ENCODE data around the gene CARS1.

CARS1 gene

GRCh38 chr11:2976294-2977063 lies 80.7 kb downstream of the CARS1 start:
- Mint-ChIP-seq H3K27me3 (no peaks in the 10 kb centered on the region), H3K27ac (peak overlapping the region; percentile 71), H3K4me1 (ENCODE audit: low read depth) (peaks cover 54% of the 10 kb centered on the region), H3K36me3 (ENCODE audit: low read depth) (peaks cover 85% of the 10 kb centered on the region), H3K4me3 (no peak overlapping the region), H3K9me3 (no peaks in the 10 kb centered on the region)
- no peak for DNase-seq

GRCh38 chr11:2975594-2975993 lies 81.6 kb downstream of the CARS1 start:
- no peak for DNase-seq
- H3K27ac Mint-ChIP-seq, result peak overlapping the region; percentile 90
- H3K27me3 Mint-ChIP-seq, result no peaks in the 10 kb centered on the region
- no peak overlapping the region for H3K4me3 Mint-ChIP-seq
- H3K9me3 Mint-ChIP-seq, result no peaks in the 10 kb centered on the region
- H3K4me1 Mint-ChIP-seq (ENCODE audit: low read depth), result peaks cover 50% of the 10 kb centered on the region
- peaks cover 94% of the 10 kb centered on the region for H3K36me3 Mint-ChIP-seq (ENCODE audit: low read depth)

GRCh38 chr11:2974272-2974671 lies 83.0 kb downstream of the CARS1 start:
- Mint-ChIP-seq H3K36me3 (ENCODE audit: low read depth) (peaks cover 99% of the 10 kb centered on the region), H3K4me1 (ENCODE audit: low read depth) (peaks cover 45% of the 10 kb centered on the region), H3K27me3 (no peaks in the 10 kb centered on the region), H3K27ac (peak overlapping the region; percentile 90), H3K4me3 (no peak overlapping the region), H3K9me3 (no peaks in the 10 kb centered on the region)
- no peak for DNase-seq

- no peak for DNase-seq
- H3K4me1 Mint-ChIP-seq (ENCODE audit: low read depth), result peaks cover 25% of the 10 kb centered on the region
- no peak overlapping the region for H3K4me3 Mint-ChIP-seq
- peak overlapping the region; percentile 53 for H3K27ac Mint-ChIP-seq
- no peaks in the 10 kb centered on the region for H3K9me3 Mint-ChIP-seq
- peaks cover 99% of the 10 kb centered on the region for H3K36me3 Mint-ChIP-seq (ENCODE audit: low read depth)
- no peaks in the 10 kb centered on the region for H3K27me3 Mint-ChIP-seq
Observed at GRCh38 chr11:2968341-2968900, 88.8 kb downstream of the CARS1 start.

GRCh38 chr11:2964782-2965181 lies 92.4 kb downstream of the CARS1 start:
- H3K9me3 Mint-ChIP-seq, result no peaks in the 10 kb centered on the region

GRCh38 chr11:2963761-2964160 lies 93.5 kb downstream of the CARS1 start:
- H3K9me3 Mint-ChIP-seq, result no peaks in the 10 kb centered on the region
- DNase-seq, result no peak
- peaks cover 39% of the 10 kb centered on the region for H3K4me1 Mint-ChIP-seq (ENCODE audit: low read depth)
- no peak overlapping the region for H3K4me3 Mint-ChIP-seq
- H3K27me3 Mint-ChIP-seq, result no peaks in the 10 kb centered on the region
- peaks cover 99% of the 10 kb centered on the region for H3K36me3 Mint-ChIP-seq (ENCODE audit: low read depth)
- H3K27ac Mint-ChIP-seq, result peak overlapping the region; percentile 69

More at GRCh38 chr11:2964782-2965181, 92.4 kb downstream of the CARS1 start:
- peaks cover 39% of the 10 kb centered on the region for H3K4me1 Mint-ChIP-seq (ENCODE audit: low read depth)
- H3K27me3 Mint-ChIP-seq, result no peaks in the 10 kb centered on the region
- peaks cover 99% of the 10 kb centered on the region for H3K36me3 Mint-ChIP-seq (ENCODE audit: low read depth)
- H3K4me3 Mint-ChIP-seq, result no peak overlapping the region
- peak overlapping the region; percentile 5 for H3K27ac Mint-ChIP-seq
- no peak for DNase-seq

GRCh38 chr11:2963112-2963754 lies 94.0 kb downstream of the CARS1 start:
- Mint-ChIP-seq H3K4me1 (ENCODE audit: low read depth) (peaks cover 37% of the 10 kb centered on the region), H3K27me3 (no peaks in the 10 kb centered on the region), H3K27ac (peak overlapping the region; percentile 69), H3K4me3 (no peak overlapping the region), H3K36me3 (ENCODE audit: low read depth) (peaks cover 99% of the 10 kb centered on the region), H3K9me3 (no peaks in the 10 kb centered on the region)
- no peak for DNase-seq

- H3K9me3 Mint-ChIP-seq, result no peaks in the 10 kb centered on the region
- no peaks in the 10 kb centered on the region for H3K27me3 Mint-ChIP-seq
- H3K36me3 Mint-ChIP-seq (ENCODE audit: low read depth), result peaks cover 100% of the 10 kb centered on the region
- H3K27ac Mint-ChIP-seq, result peak overlapping the region; percentile 63
- no peak overlapping the region for H3K4me3 Mint-ChIP-seq
- peaks cover 25% of the 10 kb centered on the region for H3K4me1 Mint-ChIP-seq (ENCODE audit: low read depth)
- no peak for DNase-seq
Observed at GRCh38 chr11:2961080-2961479, 96.1 kb downstream of the CARS1 start.

GRCh38 chr11:2960139-2960538 lies 97.1 kb downstream of the CARS1 start:
- Mint-ChIP-seq H3K27ac (no peak overlapping the region), H3K4me1 (ENCODE audit: low read depth) (peaks cover 29% of the 10 kb centered on the region), H3K36me3 (ENCODE audit: low read depth) (peaks cover 100% of the 10 kb centered on the region), H3K4me3 (no peak overlapping the region), H3K9me3 (no peaks in the 10 kb centered on the region), H3K27me3 (no peaks in the 10 kb centered on the region)
- no peak for DNase-seq

GRCh38 chr11:2958251-2958650 lies 99.0 kb downstream of the CARS1 start:
- Mint-ChIP-seq H3K4me3 (no peak overlapping the region), H3K9me3 (no peaks in the 10 kb centered on the region), H3K36me3 (ENCODE audit: low read depth) (peaks cover 100% of the 10 kb centered on the region), H3K4me1 (ENCODE audit: low read depth) (peaks cover 30% of the 10 kb centered on the region), H3K27ac (no peak overlapping the region), H3K27me3 (no peaks in the 10 kb centered on the region)
- DNase-seq, result no peak

- H3K27ac Mint-ChIP-seq, result peak overlapping the region; percentile 41
- no peak overlapping the region for H3K4me3 Mint-ChIP-seq
Observed at GRCh38 chr11:2955906-2956476, 101.2 kb downstream of the CARS1 start.

GRCh38 chr11:2954263-2954662 lies 103.0 kb downstream of the CARS1 start:
- Mint-ChIP-seq H3K27ac (peak overlapping the region; percentile 73), H3K4me3 (no peak overlapping the region), H3K27me3 (no peaks in the 10 kb centered on the region), H3K9me3 (no peaks in the 10 kb centered on the region), H3K36me3 (ENCODE audit: low read depth) (peaks cover 100% of the 10 kb centered on the region), H3K4me1 (ENCODE audit: low read depth) (peaks cover 44% of the 10 kb centered on the region)
- DNase-seq, result no peak

More at GRCh38 chr11:2955906-2956476, 101.2 kb downstream of the CARS1 start:
- no peak for DNase-seq
- Mint-ChIP-seq H3K9me3 (no peaks in the 10 kb centered on the region), H3K27me3 (no peaks in the 10 kb centered on the region), H3K36me3 (ENCODE audit: low read depth) (peaks cover 100% of the 10 kb centered on the region), H3K4me1 (ENCODE audit: low read depth) (peaks cover 37% of the 10 kb centered on the region)

GRCh38 chr11:2952290-2952689 lies 104.9 kb downstream of the CARS1 start:
- Mint-ChIP-seq H3K36me3 (ENCODE audit: low read depth) (peaks cover 100% of the 10 kb centered on the region), H3K9me3 (no peaks in the 10 kb centered on the region), H3K27ac (peak overlapping the region; percentile 71), H3K4me1 (ENCODE audit: low read depth) (peaks cover 61% of the 10 kb centered on the region), H3K27me3 (no peaks in the 10 kb centered on the region), H3K4me3 (no peak overlapping the region)
- no peak for DNase-seq

- Mint-ChIP-seq H3K27me3 (no peaks in the 10 kb centered on the region), H3K27ac (peak overlapping the region; percentile 89), H3K9me3 (no peaks in the 10 kb centered on the region), H3K4me1 (ENCODE audit: low read depth) (peaks cover 68% of the 10 kb centered on the region), H3K4me3 (no peak overlapping the region), H3K36me3 (ENCODE audit: low read depth) (peaks cover 100% of the 10 kb centered on the region)
- no peak for DNase-seq
Observed at GRCh38 chr11:2951231-2952110, 105.8 kb downstream of the CARS1 start.

Measured in activated T-cell treated with anti-CD3 and anti-CD28 coated beads, Interleukin-2, amount 50 U/mL, for 24 hours (primary cell).